ENCODE data around the gene SLC49A3. TPM values are rescaled to one million over a fixed set of nuclear protein-coding genes. Genes with fewer than 3 reads are reported as not detected.
A peak's percentile ranks its signal among the peaks of the same experiment; 100 is the strongest.

Gene SLC49A3
- total and polyA plus RNA-seq, 2 of the 8 experiments (the other 6 are each of a cell fraction or from before 2014, with no cell fraction given): 5.0 to 8.8 TPM

DNA sequence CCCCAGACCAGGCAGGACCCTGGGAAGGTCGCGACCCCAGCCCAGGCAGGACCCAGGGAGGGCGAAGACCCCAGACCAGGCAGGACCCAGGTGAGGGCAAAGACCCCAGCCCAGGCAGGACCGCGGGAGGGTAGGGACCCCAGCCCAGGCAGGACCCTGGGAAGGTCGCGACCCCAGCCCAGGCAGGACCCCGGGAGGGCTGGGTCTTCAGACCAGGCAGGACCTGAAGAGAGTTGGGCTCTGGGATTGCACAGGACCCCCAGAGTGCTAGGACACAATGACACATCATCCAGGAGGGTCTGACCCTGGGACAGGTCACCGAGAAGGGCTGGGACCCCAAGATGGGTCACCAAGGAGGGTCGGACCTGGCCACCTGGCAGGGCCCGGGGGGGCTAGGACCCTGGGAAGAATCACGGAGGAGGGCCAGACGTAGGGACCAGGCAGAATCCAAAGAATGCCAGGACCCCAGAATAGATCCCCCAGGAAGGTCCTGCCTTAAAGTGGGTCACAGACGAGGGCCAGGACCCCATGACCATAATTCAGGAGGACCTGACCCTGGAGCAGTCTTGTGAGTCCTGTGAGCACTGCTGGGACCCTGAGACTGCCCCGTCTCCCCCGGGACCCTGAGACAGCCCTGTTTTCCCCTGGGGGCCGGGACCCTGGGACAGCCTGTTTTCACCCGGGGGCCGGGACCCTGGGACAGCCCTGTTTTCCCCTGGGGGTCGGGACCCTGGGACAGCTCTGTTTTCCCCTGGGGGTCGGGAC lies 18.1 kb upstream of the SLC49A3 start:
- no peak overlapping the region for H3K56ac ChIP-seq (replicated peaks; ENCODE audit: insufficient read length, low read depth, low read length)
- H2BK15ac ChIP-seq (ENCODE audit: low read length): no peak overlapping the region
- WGBS, 2 experiments (ENCODE audit: extremely low coverage in 1 of 2, insufficient coverage in 1 of 2, insufficient read length in 1 of 2, insufficient replicate concordance in 2 of 2, low coverage in 1 of 2, low lambda C conversion rate in 2 of 2, missing lambda C conversion rate in 1 of 2): 91% methylated on average over 17 of the region's 21 CpGs; no CpG with 5 or more reads in 1 of the 2 experiments
- peaks cover 0 to 5% (median 3%) of the 10 kb centered on the region in 4 experiments; a peak in 3 of 7 replicates for H3K27me3 ChIP-seq (replicated peaks in 1 of 4; ENCODE audit: control insufficient read depth in 3 of 4, extremely low read depth in 1 of 4, insufficient read depth in 3 of 4, low read length in 3 of 4)
- FAIRE-seq: no peak
- H2BK12ac ChIP-seq (ENCODE audit: low read depth, low read length): no peak overlapping the region
- H4K8ac ChIP-seq (ENCODE audit: extremely low read depth, insufficient read depth, low read length): no peak overlapping the region
- H3K79me1 ChIP-seq (ENCODE audit: low read depth, low read length): peaks cover 22% of the 10 kb centered on the region
- H3K9ac ChIP-seq (replicated peaks in 1 of 4; ENCODE audit: extremely low read depth in 1 of 4, low read depth in 3 of 4, low read length in 3 of 4): no peak overlapping the region; a peak in 1 of 7 replicates
- no peak overlapping the region for H2BK5ac ChIP-seq (ENCODE audit: low read depth, low read length)
- H2AFZ ChIP-seq (ENCODE audit: low read length): no peak overlapping the region
- H2BK20ac ChIP-seq (ENCODE audit: low read length): no peak overlapping the region
- no peak overlapping the region for H2AK5ac ChIP-seq (ENCODE audit: low read depth, low read length)
- H2BK120ac ChIP-seq (replicated peaks; ENCODE audit: low read depth, low read length): no peak overlapping the region
- no peak overlapping the region for H3K18ac ChIP-seq (ENCODE audit: extremely low read depth, low read length)
- H3K36me3 ChIP-seq (ENCODE audit: control insufficient read depth in 2 of 4, insufficient read depth in 4 of 4, low read length in 3 of 4): peaks cover 0 to 6% (median 0%) of the 10 kb centered on the region in 4 experiments; a peak in 2 of 8 replicates
- peak overlapping the region; percentile 4 to 42 (median 16); a peak in 5 of 8 replicates for H3K4me3 ChIP-seq (ENCODE audit: extremely low read depth in 1 of 4, insufficient read depth in 2 of 4, low read depth in 3 of 4, low read length in 4 of 4)
- H3K79me2 ChIP-seq (ENCODE audit: control insufficient read depth in 1 of 2, insufficient read depth in 2 of 2, low read length in 2 of 2): peaks cover 9 to 52% of the 10 kb centered on the region in 2 experiments
- POLR2A ChIA-PET (ENCODE audit: partially characterized antibody): interaction anchor here (0.9 kb wide), 1 partner anchor 9 kb away, joined by 3 read pairs; no protein-coding TSS in a partner anchor
- CTCF ChIA-PET (ENCODE audit: partially characterized antibody): interaction anchor here (1.8 kb wide), 1 partner anchor 23 kb away, joined by 8 read pairs; no protein-coding TSS in a partner anchor
- H4K5ac ChIP-seq (ENCODE audit: insufficient read length, low read depth, low read length): no peak overlapping the region
- DNase-seq (ENCODE audit: low read depth in 1 of 2, low spot score in 2 of 2): no peak
- H3K4me1 ChIP-seq (replicated peaks in 1 of 4; ENCODE audit: control insufficient read depth in 3 of 4, insufficient read depth in 4 of 4, low read length in 3 of 4): peaks cover 0 to 8% (median 5%) of the 10 kb centered on the region in 4 experiments; a peak in 5 of 7 replicates
- peak overlapping the region; percentile 68 to 96 for H3K4me2 ChIP-seq (ENCODE audit: insufficient read depth in 1 of 2, low read depth in 2 of 2, low read length in 2 of 2)
- no peak overlapping the region for H3K23ac ChIP-seq (ENCODE audit: insufficient read length)
- H3K27ac ChIP-seq (ENCODE audit: low read depth, low read length): no peak overlapping the region
- peaks cover 10 to 28% of the 10 kb centered on the region in 2 experiments for H4K20me1 ChIP-seq (replicated peaks in 1 of 2; ENCODE audit: control insufficient read depth in 1 of 2, insufficient read depth in 2 of 2, low read length in 2 of 2)
- H3K4ac ChIP-seq (replicated peaks; ENCODE audit: insufficient read length, low read depth, low read length): no peak overlapping the region
- H3K14ac ChIP-seq (ENCODE audit: insufficient read length): no peak overlapping the region
- H3K9me3 ChIP-seq (ENCODE audit: insufficient read depth in 2 of 2, low read depth in 1 of 2, low read length in 1 of 2): no peaks in the 10 kb centered on the region
- H3K23me2 ChIP-seq (ENCODE audit: low read depth, low read length): peaks cover 12% of the 10 kb centered on the region; the same call in 1 of the 2 replicates
- no peak overlapping the region for H4K91ac ChIP-seq (replicated peaks; ENCODE audit: insufficient read length, low read length)
- TF ChIP-seq JUN (IDR thresholded peaks at IDR 0.05; ENCODE audit: low read depth, low read length) (no peak), SP2 (IDR thresholded peaks at IDR 0.05; ENCODE audit: low read length) (no peak), NANOG (IDR thresholded peaks at IDR 0.05; ENCODE audit: insufficient read depth, low read depth, low read length, poor library complexity, severe bottlenecking) (no peak), SIX5 (IDR thresholded peaks at IDR 0.05; ENCODE audit: low read depth, low read length) (no peak), ATF2 (IDR thresholded peaks at IDR 0.05; ENCODE audit: low read length) (no peak), BACH1 (IDR thresholded peaks at IDR 0.05; ENCODE audit: low read length) (no peak), EP300 (IDR thresholded peaks at IDR 0.05; ENCODE audit: borderline replicate concordance in 1 of 2, low read depth in 2 of 2, low read length in 2 of 2) (no peak), TAF1 (IDR thresholded peaks at IDR 0.05; ENCODE audit: low read depth, low read length) (no peak), HDAC6 (IDR thresholded peaks at IDR 0.05; ENCODE audit: low read depth, low read length) (no peak), CEBPB (IDR thresholded peaks at IDR 0.05; ENCODE audit: low read depth, low read length) (no peak)

Measured in H1 (cell line).